Measurements from ENCODE around the gene CCDC138.
A peak's percentile ranks its signal among the peaks of the same experiment; 100 is the strongest.

The CCDC138 gene

DNA sequence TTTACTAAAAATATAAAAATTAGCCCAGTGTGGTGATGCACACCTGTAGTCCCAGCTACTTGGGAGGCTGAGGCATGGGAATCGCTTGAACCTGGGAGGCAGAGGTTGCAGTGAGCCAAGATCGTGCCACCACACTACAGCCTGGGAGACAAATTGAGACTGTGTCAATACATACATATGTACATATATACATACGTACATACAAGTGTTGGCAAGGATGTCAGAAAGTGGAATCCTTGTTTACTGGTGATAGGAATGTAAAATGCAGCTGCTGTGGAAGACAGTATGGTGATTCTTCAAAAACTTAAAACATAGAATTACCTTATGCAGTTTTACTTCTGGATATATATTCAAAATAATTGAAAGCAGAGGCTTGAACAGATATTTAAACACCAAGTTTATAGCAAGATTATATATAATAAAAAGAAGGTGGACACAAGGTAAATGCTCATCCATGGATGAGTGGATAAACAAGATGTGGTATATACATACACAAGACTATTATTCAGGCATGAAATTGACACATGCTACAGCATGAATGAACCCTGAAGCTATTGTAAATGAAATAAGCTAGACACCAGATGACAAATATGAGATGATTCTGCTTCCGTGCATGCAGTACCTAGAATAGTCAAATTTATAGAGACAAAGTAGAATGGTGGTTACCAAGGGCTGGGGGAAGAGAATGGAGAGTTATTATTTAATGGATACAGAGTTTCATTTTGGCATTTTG is 43.2 kb downstream of the CCDC138 start:
- no peak for DNase-seq

GRCh38 chr2:108833219-108833618 is 46.6 kb downstream of the CCDC138 start:
- no peak for DNase-seq

- DNase-seq, result no peak
These were observed 48.0 kb downstream of the CCDC138 start for GRCh38 chr2:108834620-108835019.

DNA sequence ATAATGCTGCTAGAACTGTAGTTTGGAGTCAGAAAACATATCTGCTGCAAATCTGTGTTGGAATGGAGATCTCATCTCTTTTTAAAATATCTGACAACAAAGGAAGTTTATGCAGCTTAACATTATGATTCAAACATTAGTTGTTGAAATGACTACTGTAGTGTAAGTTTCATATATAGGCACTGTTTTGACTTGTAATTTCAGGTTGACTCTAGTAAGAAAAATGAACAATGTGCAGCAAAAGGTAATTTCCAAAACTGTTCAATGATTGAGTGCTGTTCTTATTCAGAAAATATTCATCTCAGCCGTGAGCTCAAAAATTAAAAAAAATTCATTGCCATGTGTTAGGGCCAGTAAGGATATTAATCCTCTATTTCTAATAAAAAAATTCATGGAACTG is 48.5 kb downstream of the CCDC138 start:
- no peak for DNase-seq

GRCh38 chr2:108837198-108837597 is 50.6 kb downstream of the CCDC138 start:
- no peak for DNase-seq

- DNase-seq, result no peak
These were observed 54.9 kb downstream of the CCDC138 start for GRCh38 chr2:108841506-108841905.

DNA sequence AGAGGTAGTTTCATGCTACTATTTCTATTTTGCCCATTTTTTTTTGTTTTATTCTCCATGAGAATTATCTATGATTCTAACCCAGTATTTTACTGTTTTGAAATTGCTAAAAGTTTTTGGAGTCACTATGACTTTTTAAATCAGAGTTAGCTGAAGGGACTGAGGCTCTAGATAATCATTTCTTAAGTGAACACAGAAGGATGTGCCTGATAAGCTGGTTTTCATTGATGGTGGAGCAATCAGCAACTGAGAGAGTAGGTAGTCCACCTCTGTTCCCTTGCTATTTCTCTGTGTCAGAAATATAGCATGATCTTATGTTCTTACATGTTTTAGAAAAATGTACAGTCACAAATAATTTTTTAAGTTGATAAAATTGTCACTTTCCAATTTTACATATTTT is 59.4 kb downstream of the CCDC138 start:
- no peak for DNase-seq

GRCh38 chr2:108847000-108847399 is 60.4 kb downstream of the CCDC138 start:
- DNase-seq, result no peak

DNA sequence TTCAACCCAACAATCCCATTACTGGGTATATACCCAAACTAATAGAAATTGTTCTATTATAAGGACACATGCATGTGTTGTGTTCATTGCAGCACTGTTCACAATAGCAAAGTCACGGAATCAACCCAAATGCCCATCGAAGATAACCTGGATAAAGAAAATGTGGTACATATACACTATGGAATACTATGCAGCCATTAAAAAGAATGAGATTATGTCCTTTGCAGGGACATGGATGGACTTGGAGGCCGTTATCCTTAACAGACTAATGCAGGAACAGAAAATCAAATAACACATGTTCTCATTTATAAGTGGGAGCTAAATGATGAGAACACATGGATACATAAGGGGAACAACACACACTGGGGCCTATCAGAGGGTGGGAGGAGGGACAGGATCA is 65.8 kb downstream of the CCDC138 start:
- DNase-seq, result no peak

- DNase-seq, result no peak
These were observed 66.8 kb downstream of the CCDC138 start for GRCh38 chr2:108853421-108853820.

GRCh38 chr2:108854484-108854883 is 67.9 kb downstream of the CCDC138 start:
- DNase-seq, result no peak

DNA sequence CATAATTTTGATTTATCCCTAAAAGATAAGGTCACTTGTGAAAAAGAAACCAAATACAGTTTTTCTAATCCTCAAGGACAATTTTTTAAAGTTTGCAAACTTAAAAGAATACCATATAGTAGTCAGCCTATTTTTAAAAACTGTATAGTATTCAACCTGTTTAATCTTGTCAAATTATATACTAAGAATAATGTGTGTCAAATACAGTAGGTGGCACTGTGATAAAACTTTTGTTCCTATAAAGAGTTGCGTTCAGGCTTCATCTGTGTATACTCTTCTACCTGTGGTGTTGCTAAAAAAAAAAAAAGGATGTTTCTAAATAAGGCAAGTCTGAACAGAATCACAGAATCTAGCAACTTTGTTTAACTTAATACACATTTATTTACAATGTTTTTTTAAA is 68.6 kb downstream of the CCDC138 start:
- peak; percentile 6 for DNase-seq

- DNase-seq, result no peak
These were observed 72.3 kb downstream of the CCDC138 start for GRCh38 chr2:108858894-108859293.

DNA sequence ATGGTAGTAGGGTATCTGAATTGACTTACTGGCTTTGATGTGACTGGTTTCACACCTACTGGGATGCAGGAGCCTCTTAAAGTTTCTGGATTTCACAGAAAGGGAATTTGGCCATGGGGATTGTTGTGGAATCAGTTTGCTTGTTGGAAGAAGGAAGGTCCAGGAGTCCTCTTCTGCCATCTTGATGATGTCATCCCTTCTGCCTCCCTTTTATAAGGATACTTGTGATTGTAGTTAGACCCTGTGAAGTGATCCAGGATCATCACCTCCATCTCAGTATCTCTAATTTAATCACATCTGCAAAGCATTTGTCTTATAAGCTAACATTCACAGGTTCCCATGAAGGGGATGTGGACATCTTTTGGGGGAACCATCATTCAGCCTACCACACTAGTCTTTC is 79.5 kb downstream of the CCDC138 start:
- DNase-seq, result no peak

GRCh38 chr2:108868911-108869310 is 82.3 kb downstream of the CCDC138 start:
- no peak for DNase-seq

GRCh38 chr2:108869542-108869941 is 83.0 kb downstream of the CCDC138 start:
- DNase-seq, result no peak

GRCh38 chr2:108870069-108870644 is 83.6 kb downstream of the CCDC138 start:
- DNase-seq, result no peak

GRCh38 chr2:108877506-108877905 is 90.9 kb downstream of the CCDC138 start:
- DNase-seq, result no peak

GRCh38 chr2:108878276-108878675 is 91.7 kb downstream of the CCDC138 start:
- DNase-seq, result no peak

DNA sequence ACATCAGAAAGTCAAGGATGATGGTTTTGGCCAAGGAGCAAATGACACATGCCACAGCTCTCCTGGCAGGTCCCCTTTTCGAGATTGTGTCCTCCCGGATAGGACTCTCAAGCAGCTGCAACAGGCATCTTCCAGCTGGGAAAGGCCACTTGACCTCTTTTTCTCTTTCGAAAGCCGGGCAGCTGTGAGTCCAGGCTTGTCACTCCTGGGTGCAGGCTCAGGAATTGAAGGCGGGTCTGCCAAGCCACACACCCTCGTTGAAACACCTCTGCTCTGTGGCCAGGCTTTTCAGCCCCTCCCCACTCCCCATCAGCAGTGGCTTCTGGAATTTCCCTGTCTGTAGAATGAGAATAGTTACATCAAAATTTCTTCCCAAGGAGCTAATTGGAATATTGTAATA is 98.0 kb downstream of the CCDC138 start:
- DNase-seq, result peak; percentile 9

GRCh38 chr2:108889907-108890306 is 103.3 kb downstream of the CCDC138 start:
- DNase-seq, result no peak

DNA sequence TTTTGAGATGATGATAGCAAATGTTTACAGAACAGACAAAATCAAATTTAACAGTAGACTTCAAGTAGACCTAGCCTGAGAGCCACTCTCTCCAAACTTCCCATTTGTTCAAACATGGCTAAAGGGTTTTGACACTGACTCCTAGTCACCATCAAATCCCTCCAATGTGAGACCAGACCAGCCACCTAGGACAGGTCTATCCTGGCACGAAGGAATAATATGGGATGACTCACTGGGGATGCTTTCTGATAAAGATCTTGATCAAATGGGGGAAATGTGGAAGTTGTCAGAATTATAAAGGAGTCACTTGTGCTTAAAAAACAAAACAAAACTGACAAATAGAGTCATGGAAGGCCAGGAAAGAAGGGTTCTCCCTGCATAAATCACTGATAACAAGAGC is 106.7 kb downstream of the CCDC138 start:
- DNase-seq, result no peak

- no peak for DNase-seq
These were observed 108.2 kb downstream of the CCDC138 start for GRCh38 chr2:108894766-108895165.

- no peak for DNase-seq
These were observed 108.6 kb downstream of the CCDC138 start for GRCh38 chr2:108895188-108895587.

DNA sequence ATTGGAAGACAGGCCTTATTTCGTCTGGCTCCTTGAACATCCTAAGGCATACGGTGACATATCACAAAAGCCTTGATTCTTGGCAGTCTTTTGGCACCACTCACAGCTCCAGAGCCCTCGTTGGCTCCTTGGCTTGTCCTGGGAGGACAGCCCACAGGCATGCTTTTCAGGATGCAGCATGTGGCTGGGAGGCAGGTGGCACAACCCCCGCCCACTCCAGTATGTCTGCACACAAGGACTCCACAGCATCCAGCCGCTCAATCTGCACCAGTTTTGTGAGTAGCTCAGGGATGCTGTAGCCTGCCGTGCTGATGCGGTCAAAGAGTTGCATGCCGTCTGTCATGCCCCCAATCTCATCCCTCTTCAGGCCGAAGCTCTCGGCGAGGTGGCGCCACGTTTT is 110.2 kb downstream of the CCDC138 start:
- DNase-seq, result no peak

Data from NCI-H1105 (cell line).